DND-41 (cell line): Measurements from ENCODE around the gene ALG6.

Experiments used
- EZH2 ChIP-seq: IDR thresholded peaks from 3 replicates; pipeline ENCODE4 v1.6.1; 2012; ENCODE audit warnings: borderline replicate concordance, low read depth, mild to moderate bottlenecking, moderate library complexity, low read length, inconsistent platforms; ENCODE audit not compliant: severe bottlenecking
- TF ChIP-seq, protein P1 (sequence below): IDR thresholded peaks from 2 replicates; pipeline ENCODE4 v1.5.1; 2012; ENCODE audit warnings: borderline replicate concordance, low read length, moderate library complexity, mild to moderate bottlenecking; ENCODE audit not compliant: poor library complexity, severe bottlenecking; ENCODE audit errors: extremely low read depth

GRCh38 chr1:63429281-63429680, 61.9 kb downstream of the ALG6 start:
- TF ChIP-seq, protein P1, sequence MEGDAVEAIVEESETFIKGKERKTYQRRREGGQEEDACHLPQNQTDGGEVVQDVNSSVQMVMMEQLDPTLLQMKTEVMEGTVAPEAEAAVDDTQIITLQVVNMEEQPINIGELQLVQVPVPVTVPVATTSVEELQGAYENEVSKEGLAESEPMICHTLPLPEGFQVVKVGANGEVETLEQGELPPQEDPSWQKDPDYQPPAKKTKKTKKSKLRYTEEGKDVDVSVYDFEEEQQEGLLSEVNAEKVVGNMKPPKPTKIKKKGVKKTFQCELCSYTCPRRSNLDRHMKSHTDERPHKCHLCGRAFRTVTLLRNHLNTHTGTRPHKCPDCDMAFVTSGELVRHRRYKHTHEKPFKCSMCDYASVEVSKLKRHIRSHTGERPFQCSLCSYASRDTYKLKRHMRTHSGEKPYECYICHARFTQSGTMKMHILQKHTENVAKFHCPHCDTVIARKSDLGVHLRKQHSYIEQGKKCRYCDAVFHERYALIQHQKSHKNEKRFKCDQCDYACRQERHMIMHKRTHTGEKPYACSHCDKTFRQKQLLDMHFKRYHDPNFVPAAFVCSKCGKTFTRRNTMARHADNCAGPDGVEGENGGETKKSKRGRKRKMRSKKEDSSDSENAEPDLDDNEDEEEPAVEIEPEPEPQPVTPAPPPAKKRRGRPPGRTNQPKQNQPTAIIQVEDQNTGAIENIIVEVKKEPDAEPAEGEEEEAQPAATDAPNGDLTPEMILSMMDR, result no peak
- no peak for TF ChIP-seq EZH2
